HepG2 (cell line): ENCODE results near the gene CCDC97. TPM values are rescaled to one million over a fixed set of nuclear protein-coding genes. Genes with fewer than 3 reads are reported as not detected.

Experiments used
- BHLHE40 ChIP-seq: IDR thresholded peaks from 2 replicates; pipeline ENCODE4 v1.6.1; 2011; ENCODE audit warnings: low read length, improper control_type of control experiment
- BORCS8-MEF2B ChIP-seq: sonication (generic); formaldehyde crosslinking; IDR thresholded peaks from 2 replicates; pipeline ENCODE4 v1.8.0; 2022; ENCODE audit warnings: mild to moderate bottlenecking, missing genetic modification reagents
- ELF3 ChIP-seq: IDR thresholded peaks from 2 replicates; pipeline ENCODE4 v1.6.1; 2016; ENCODE audit warnings: missing genetic modification reagents, missing compliant biosample characterization
- MED8 ChIP-seq: sonication (generic); formaldehyde crosslinking; IDR thresholded peaks from 2 replicates; pipeline ENCODE4 v1.8.1; 2023; ENCODE audit warnings: mild to moderate bottlenecking, missing genetic modification reagents; ENCODE audit not compliant: insufficient replicate concordance
- PRPF4 ChIP-seq: fragments of 200-400 bp; formaldehyde crosslinking; IDR thresholded peaks from 2 replicates; pipeline ENCODE4 v1.6.1; 2016; ENCODE audit warnings: low read length, low read depth; ENCODE audit not compliant: poor library complexity, severe bottlenecking
- SETDB1 ChIP-seq: sonication (generic); formaldehyde crosslinking; IDR thresholded peaks from 2 replicates; pipeline ENCODE4 v1.5.1; 2020; ENCODE audit warnings: missing genetic modification reagents, mild to moderate bottlenecking, borderline replicate concordance
- SMARCC2 ChIP-seq: fragments of 450-650 bp; IDR thresholded peaks from 2 replicates; pipeline ENCODE4 v1.6.1; 2017; ENCODE audit warnings: antibody characterized with exemption, mild to moderate bottlenecking
- SMYD3 ChIP-seq: sonication (generic); formaldehyde crosslinking; IDR thresholded peaks from 2 replicates; pipeline ENCODE4 v1.8.1; 2023; ENCODE audit warnings: mild to moderate bottlenecking, missing genetic modification reagents
- SYNCRIP ChIP-seq: fragments of 200-400 bp; formaldehyde crosslinking; IDR thresholded peaks from 2 replicates; pipeline ENCODE4 v1.6.1; 2018; ENCODE audit warnings: mild to moderate bottlenecking, low read depth, low read length; ENCODE audit not compliant: insufficient read depth
- TEAD2 ChIP-seq: sonication (generic); formaldehyde crosslinking; IDR thresholded peaks from 2 replicates; pipeline ENCODE4 v1.9.0; 2021; ENCODE audit warnings: missing genetic modification reagents
- ZBTB7B ChIP-seq: sonication (generic); formaldehyde crosslinking; IDR thresholded peaks from 2 replicates; pipeline ENCODE4 v1.4.0; 2020; ENCODE audit warnings: missing genetic modification reagents
- ZMAT3 ChIP-seq: sonication (generic); formaldehyde crosslinking; conservative IDR thresholded peaks from 2 replicates; pipeline ENCODE4 v1.7.0; 2021; ENCODE audit warnings: missing genetic modification reagents
- ZNF205 ChIP-seq: IDR thresholded peaks from 2 replicates; pipeline ENCODE4 v1.6.1; 2018; ENCODE audit warnings: missing biosample characterization, missing genetic modification reagents
- ZNF225 ChIP-seq: sonication (generic); formaldehyde crosslinking; IDR thresholded peaks from 2 replicates; pipeline ENCODE4 v1.4.0; 2020; ENCODE audit warnings: mild to moderate bottlenecking, missing genetic modification reagents
- ZNF605 ChIP-seq: sonication (generic); formaldehyde crosslinking; IDR thresholded peaks from 2 replicates; pipeline ENCODE4 v1.8.0; 2022; ENCODE audit warnings: mild to moderate bottlenecking, missing genetic modification reagents
- ZNF619 ChIP-seq: sonication (generic); formaldehyde crosslinking; IDR thresholded peaks from 2 replicates; pipeline ENCODE4 v1.4.0; 2020; ENCODE audit warnings: mild to moderate bottlenecking, missing genetic modification reagents
- ZNF747 ChIP-seq: sonication (generic); formaldehyde crosslinking; IDR thresholded peaks from 2 replicates; pipeline ENCODE4 v1.8.1; 2023; ENCODE audit warnings: missing genetic modification reagents, mild to moderate bottlenecking, borderline replicate concordance
- ZNF766 ChIP-seq: sonication (generic); formaldehyde crosslinking; IDR thresholded peaks from 2 replicates; pipeline ENCODE4 v1.5.0; 2020; ENCODE audit warnings: missing genetic modification reagents, borderline replicate concordance
- polyA plus RNA-seq, 8 experiments: library from polyadenylated mRNA; depleted of rRNA in 3 of 8; stranded (reverse) in 7 of 8; unstranded in 1 of 8; fragments of >200 nt; fragmentation: Illumina TruSeq in 4 of 8; extraction: Trizol in 4 of 8; gene quantifications; 2 replicates each; pipeline versions ENCODE4 v1.2.1 to v1.2.3, GENCODE V29; 2011 to 2016; ENCODE audit warnings: low read depth in 4 of 8, missing spikeins in 1 of 8, mixed read lengths in 1 of 8; ENCODE audit not compliant: insufficient read depth in 1 of 8
- total RNA-seq, 5 experiments: library from RNA; depleted of rRNA; stranded (reverse); fragments of >200 nt; fragmentation: Illumina TruSeq; extraction: Trizol; gene quantifications; 2 replicates each; pipeline ENCODE4 v1.2.3, GENCODE V29; 2016; ENCODE audit warnings: low read depth in 1 of 5
- TF ChIP-seq, protein P1 (sequence below): sonication (generic); formaldehyde crosslinking; IDR thresholded peaks from 2 replicates; pipeline ENCODE4 v1.8.1; 2023; ENCODE audit warnings: mild to moderate bottlenecking, missing genetic modification reagents
- TF ChIP-seq, protein P2 (sequence below): sonication (generic); formaldehyde crosslinking; IDR thresholded peaks from 2 replicates; pipeline ENCODE4 v1.4.0; 2020; ENCODE audit warnings: low read depth, missing genetic modification reagents
- TF ChIP-seq, protein P3 (sequence below): sonication (generic); formaldehyde crosslinking; IDR thresholded peaks from 2 replicates; pipeline ENCODE4 v1.4.0; 2020; ENCODE audit warnings: missing genetic modification reagents

CCDC97 gene
- total and polyA plus RNA-seq, 2 of the 13 experiments (the other 11 are each of a cell fraction or from before 2014, with no cell fraction given): 6.2 to 7.3 TPM

DNA sequence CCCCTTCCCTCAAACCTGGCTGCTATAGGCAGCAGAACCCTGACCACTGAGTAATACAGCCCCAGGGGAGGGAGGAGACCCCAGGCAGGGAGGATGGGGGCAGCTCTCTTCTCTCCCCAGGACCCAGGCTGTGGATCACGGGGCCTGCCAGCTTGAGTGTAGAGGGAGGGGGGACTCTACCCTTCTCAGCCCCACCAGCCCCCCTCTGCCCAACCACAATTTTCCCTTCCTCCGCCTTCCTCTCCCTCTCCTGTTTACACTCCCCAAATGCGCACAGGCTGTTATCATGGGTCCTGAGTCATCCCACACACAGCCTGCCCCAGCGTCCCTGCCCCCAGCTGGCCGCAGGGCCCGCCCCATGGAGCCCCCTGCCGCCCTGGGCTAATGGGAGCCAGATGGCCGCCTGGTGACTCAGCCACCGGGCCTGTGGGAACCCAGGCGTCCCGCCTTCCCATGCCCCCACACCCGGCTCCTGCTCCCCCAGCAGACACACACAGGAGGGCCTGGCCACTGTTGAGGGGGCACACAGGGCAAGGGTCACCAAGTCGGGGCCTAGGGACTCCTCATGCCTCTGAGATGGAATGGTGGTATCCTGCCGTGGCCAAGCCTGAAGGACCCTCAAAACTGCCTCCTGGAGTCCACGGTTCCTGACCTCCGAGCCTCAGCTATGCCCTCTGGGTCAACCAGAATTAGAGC is 13.6 kb downstream of the CCDC97 start (continued):
- TF ChIP-seq, protein P1, sequence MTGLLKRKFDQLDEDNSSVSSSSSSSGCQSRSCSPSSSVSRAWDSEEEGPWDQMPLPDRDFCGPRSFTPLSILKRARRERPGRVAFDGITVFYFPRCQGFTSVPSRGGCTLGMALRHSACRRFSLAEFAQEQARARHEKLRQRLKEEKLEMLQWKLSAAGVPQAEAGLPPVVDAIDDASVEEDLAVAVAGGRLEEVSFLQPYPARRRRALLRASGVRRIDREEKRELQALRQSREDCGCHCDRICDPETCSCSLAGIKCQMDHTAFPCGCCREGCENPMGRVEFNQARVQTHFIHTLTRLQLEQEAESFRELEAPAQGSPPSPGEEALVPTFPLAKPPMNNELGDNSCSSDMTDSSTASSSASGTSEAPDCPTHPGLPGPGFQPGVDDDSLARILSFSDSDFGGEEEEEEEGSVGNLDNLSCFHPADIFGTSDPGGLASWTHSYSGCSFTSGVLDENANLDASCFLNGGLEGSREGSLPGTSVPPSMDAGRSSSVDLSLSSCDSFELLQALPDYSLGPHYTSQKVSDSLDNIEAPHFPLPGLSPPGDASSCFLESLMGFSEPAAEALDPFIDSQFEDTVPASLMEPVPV: 0 out of 2 replicates have a peak, but pooled peaks have one; percentile 28
- TF ChIP-seq ZNF205 (CRISPR knock-in tag) (0 out of 2 replicates have a peak, but pooled peaks have one; percentile 8), ZNF766 (CRISPR knock-in tag) (no peak), ZNF619 (CRISPR knock-in tag) (no peak), ZBTB7B (CRISPR knock-in tag) (peak; percentile 91), BORCS8-MEF2B (CRISPR knock-in tag) (no peak), ZMAT3 (0 out of 2 replicates have a peak, but pooled peaks have one; percentile 45), PRPF4 (no peak), BHLHE40 (no peak), ZNF605 (CRISPR knock-in tag) (peak; percentile 24; the same call in 1 of the 2 replicates), TEAD2 (CRISPR knock-in tag) (no peak), ZNF225 (CRISPR knock-in tag) (no peak), SETDB1 (CRISPR knock-in tag) (no peak), SYNCRIP (no peak), MED8 (CRISPR knock-in tag) (peak; percentile 33), SMYD3 (CRISPR knock-in tag) (no peak), ELF3 (CRISPR knock-in tag) (peak; percentile 43; the same call in 1 of the 2 replicates), ZNF747 (CRISPR knock-in tag) (no peak), SMARCC2 (no peak)
- TF ChIP-seq, protein P2, sequence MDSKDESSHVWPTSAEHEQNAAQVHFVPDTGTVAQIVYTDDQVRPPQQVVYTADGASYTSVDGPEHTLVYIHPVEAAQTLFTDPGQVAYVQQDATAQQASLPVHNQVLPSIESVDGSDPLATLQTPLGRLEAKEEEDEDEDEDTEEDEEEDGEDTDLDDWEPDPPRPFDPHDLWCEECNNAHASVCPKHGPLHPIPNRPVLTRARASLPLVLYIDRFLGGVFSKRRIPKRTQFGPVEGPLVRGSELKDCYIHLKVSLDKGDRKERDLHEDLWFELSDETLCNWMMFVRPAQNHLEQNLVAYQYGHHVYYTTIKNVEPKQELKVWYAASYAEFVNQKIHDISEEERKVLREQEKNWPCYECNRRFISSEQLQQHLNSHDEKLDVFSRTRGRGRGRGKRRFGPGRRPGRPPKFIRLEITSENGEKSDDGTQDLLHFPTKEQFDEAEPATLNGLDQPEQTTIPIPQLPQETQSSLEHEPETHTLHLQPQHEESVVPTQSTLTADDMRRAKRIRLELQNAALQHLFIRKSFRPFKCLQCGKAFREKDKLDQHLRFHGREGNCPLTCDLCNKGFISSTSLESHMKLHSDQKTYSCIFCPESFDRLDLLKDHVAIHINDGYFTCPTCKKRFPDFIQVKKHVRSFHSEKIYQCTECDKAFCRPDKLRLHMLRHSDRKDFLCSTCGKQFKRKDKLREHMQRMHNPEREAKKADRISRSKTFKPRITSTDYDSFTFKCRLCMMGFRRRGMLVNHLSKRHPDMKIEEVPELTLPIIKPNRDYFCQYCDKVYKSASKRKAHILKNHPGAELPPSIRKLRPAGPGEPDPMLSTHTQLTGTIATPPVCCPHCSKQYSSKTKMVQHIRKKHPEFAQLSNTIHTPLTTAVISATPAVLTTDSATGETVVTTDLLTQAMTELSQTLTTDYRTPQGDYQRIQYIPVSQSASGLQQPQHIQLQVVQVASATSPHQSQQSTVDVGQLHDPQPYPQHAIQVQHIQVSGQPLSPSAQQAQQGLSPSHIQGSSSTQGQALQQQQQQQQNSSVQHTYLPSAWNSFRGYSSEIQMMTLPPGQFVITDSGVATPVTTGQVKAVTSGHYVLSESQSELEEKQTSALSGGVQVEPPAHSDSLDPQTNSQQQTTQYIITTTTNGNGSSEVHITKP (CRISPR knock-in tag): no peak
- TF ChIP-seq, protein P3, sequence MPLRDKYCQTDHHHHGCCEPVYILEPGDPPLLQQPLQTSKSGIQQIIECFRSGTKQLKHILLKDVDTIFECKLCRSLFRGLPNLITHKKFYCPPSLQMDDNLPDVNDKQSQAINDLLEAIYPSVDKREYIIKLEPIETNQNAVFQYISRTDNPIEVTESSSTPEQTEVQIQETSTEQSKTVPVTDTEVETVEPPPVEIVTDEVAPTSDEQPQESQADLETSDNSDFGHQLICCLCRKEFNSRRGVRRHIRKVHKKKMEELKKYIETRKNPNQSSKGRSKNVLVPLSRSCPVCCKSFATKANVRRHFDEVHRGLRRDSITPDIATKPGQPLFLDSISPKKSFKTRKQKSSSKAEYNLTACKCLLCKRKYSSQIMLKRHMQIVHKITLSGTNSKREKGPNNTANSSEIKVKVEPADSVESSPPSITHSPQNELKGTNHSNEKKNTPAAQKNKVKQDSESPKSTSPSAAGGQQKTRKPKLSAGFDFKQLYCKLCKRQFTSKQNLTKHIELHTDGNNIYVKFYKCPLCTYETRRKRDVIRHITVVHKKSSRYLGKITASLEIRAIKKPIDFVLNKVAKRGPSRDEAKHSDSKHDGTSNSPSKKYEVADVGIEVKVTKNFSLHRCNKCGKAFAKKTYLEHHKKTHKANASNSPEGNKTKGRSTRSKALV (CRISPR knock-in tag): no peak
